ENCODE data around the gene ITGA8.

- TF ChIP-seq CTCF (IDR thresholded peaks at IDR 0.05) (no peak), POLR2AphosphoS5 (IDR thresholded peaks at IDR 0.05) (no peak), POLR2A (IDR thresholded peaks at IDR 0.05) (no peak)
These were observed 31.3 kb upstream of the ITGA8 start for GRCh38 chr10:15751046-15751445.

Measured in stomach (tissue), 4 donors.